GM13977 (cell line): Measurements from ENCODE around the gene SETD7.

Experiments
- DNase-seq: peaks from one replicate; pipeline ENCODE4 v3.0.0; 2012; ENCODE audit warnings: low spot score
- in situ Hi-C: fragments of 300-500 bp; cut with MboI; formaldehyde crosslinking; loops from one replicate; pipeline ENCODE4 v1.12.0; 2022; ENCODE audit warnings: low sequenced_read_pairs, low pct_unique_long_range_greater_than_20kb, mixed read lengths, inconsistent platforms; ENCODE audit not compliant: unreplicated experiment
- TF ChIP-seq, protein P1 (sequence below): IDR thresholded peaks from 2 replicates; pipeline ENCODE4 v1.5.1; 2012; ENCODE audit warnings: mild to moderate bottlenecking, control low read depth; ENCODE audit not compliant: insufficient read depth; ENCODE audit errors: extremely low read depth, missing control alignments

SETD7 gene

GRCh38 chr4:139523076-139523475, 32.9 kb downstream of the SETD7 start:
- TF ChIP-seq, protein P1, sequence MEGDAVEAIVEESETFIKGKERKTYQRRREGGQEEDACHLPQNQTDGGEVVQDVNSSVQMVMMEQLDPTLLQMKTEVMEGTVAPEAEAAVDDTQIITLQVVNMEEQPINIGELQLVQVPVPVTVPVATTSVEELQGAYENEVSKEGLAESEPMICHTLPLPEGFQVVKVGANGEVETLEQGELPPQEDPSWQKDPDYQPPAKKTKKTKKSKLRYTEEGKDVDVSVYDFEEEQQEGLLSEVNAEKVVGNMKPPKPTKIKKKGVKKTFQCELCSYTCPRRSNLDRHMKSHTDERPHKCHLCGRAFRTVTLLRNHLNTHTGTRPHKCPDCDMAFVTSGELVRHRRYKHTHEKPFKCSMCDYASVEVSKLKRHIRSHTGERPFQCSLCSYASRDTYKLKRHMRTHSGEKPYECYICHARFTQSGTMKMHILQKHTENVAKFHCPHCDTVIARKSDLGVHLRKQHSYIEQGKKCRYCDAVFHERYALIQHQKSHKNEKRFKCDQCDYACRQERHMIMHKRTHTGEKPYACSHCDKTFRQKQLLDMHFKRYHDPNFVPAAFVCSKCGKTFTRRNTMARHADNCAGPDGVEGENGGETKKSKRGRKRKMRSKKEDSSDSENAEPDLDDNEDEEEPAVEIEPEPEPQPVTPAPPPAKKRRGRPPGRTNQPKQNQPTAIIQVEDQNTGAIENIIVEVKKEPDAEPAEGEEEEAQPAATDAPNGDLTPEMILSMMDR = no peak
- in situ Hi-C loops = no loop called here
- no peak for DNase-seq

DNA sequence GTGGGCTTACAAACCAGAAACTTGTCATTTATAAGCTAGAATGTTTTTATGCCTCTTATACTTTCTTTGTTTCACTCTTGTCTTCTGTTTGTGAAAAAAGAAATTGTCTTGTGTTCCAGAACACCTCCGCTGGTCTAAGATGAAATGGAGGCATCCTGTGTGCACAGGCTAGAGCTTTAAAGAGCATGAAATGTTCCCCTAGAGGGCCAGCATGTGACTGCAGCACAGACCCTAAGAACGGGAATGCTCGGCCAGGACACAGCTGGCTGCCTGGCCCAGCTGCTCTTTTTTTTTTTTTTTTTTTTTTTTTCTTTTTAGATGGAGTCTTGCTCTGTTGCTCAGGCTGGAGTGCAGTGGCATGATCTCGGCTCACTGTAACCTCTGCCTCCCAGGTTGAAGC, 33.6 kb downstream of the SETD7 start:
- in situ Hi-C loops = no loop called here
- TF ChIP-seq, protein P1 = no peak
- no peak for DNase-seq

GRCh38 chr4:139521754-139522401, 34.1 kb downstream of the SETD7 start:
- in situ Hi-C loops = no loop called here
- TF ChIP-seq, protein P1 = no peak
- DNase-seq = peak; percentile 29

- in situ Hi-C loops = no loop called here
- TF ChIP-seq, protein P1 = no peak
- DNase-seq = no peak
These were observed 40.5 kb downstream of the SETD7 start for GRCh38 chr4:139515531-139515958.

- TF ChIP-seq, protein P1 = no peak
- in situ Hi-C loops = no loop called here
- no peak for DNase-seq
These were observed 41.5 kb downstream of the SETD7 start for GRCh38 chr4:139514382-139515059.

GRCh38 chr4:139511320-139511719, 44.7 kb downstream of the SETD7 start:
- in situ Hi-C loops = no loop called here
- DNase-seq = no peak
- TF ChIP-seq, protein P1 = no peak
